MCF 10A (cell line): Measurements from ENCODE around the gene KLK11. TPM values are rescaled to one million over a fixed set of nuclear protein-coding genes. Genes with fewer than 3 reads are reported as not detected.

Experiments
- BruUV-seq: library from RNA; stranded (reverse); fragments of 400-500 nt; replicated peaks from 2 replicates; lab custom pipeline; 2021; lab: Mats Ljungman, UMichigan
- CTCF ChIA-PET: fragments of 300-600 bp; sonication (Branson Sonifier 250); formaldehyde crosslinking; extraction: SDS; loops from one replicate; lab custom pipeline; 2021; ENCODE audit warnings: antibody characterized with exemption, inconsistent platforms; lab: Yijun Ruan, JAX
- POLR2A ChIA-PET: fragments of 300-600, 350-650 bp; sonication (Branson Sonifier 250); formaldehyde crosslinking; extraction: SDS; loops from one replicate; lab custom pipeline; 2020; ENCODE audit warnings: antibody characterized with exemption, inconsistent platforms; lab: Yijun Ruan, JAX
- DNase-seq: peaks from one replicate; pipeline ENCODE4 v3.0.0-alpha.2; 2018; ENCODE audit not compliant: unreplicated experiment
- H3K27ac Mint-ChIP-seq: one replicate; pipeline ENCODE4 v1.8.0; 2022; ENCODE audit warnings: mild to moderate bottlenecking, low read depth, mixed read lengths; ENCODE audit not compliant: unreplicated experiment
- H3K27me3 Mint-ChIP-seq: one replicate; pipeline ENCODE4 v1.8.0; 2022; ENCODE audit warnings: mixed read lengths; ENCODE audit not compliant: insufficient read depth, unreplicated experiment
- H3K36me3 Mint-ChIP-seq: one replicate; pipeline ENCODE4 v1.8.0; 2022; ENCODE audit warnings: mild to moderate bottlenecking, moderate library complexity, mixed read lengths; ENCODE audit not compliant: insufficient read depth, unreplicated experiment
- H3K4me1 Mint-ChIP-seq: one replicate; pipeline ENCODE4 v1.8.0; 2022; ENCODE audit warnings: mixed read lengths; ENCODE audit not compliant: insufficient read depth, unreplicated experiment
- H3K4me3 Mint-ChIP-seq: one replicate; pipeline ENCODE4 v1.8.0; 2022; ENCODE audit warnings: mild to moderate bottlenecking, moderate library complexity, mixed read lengths; ENCODE audit not compliant: unreplicated experiment
- H3K9me3 Mint-ChIP-seq: one replicate; pipeline ENCODE4 v1.8.0; 2022; ENCODE audit warnings: mixed read lengths; ENCODE audit not compliant: unreplicated experiment
- intact Hi-C: fragments of 100-400 bp; cut with micrococcal nuclease; formaldehyde crosslinking; loops from 2 replicates; pipeline ENCODE4 v1.14.1; 2022
- total RNA-seq: library from RNA; stranded (reverse); gene quantifications from 2 replicates; pipeline ENCODE4 v1.2.3, GENCODE V29; 2022
- TF ChIP-seq, protein P1 (sequence below): fragments of 200-600 bp; IDR thresholded peaks from one replicate; pipeline ENCODE4 v1.8.0; 2022; ENCODE audit warnings: antibody characterized with exemption, mild to moderate bottlenecking; ENCODE audit not compliant: unreplicated experiment

KLK11 gene
- total RNA-seq, 1 experiment from 2014 or later: not detected

DNA sequence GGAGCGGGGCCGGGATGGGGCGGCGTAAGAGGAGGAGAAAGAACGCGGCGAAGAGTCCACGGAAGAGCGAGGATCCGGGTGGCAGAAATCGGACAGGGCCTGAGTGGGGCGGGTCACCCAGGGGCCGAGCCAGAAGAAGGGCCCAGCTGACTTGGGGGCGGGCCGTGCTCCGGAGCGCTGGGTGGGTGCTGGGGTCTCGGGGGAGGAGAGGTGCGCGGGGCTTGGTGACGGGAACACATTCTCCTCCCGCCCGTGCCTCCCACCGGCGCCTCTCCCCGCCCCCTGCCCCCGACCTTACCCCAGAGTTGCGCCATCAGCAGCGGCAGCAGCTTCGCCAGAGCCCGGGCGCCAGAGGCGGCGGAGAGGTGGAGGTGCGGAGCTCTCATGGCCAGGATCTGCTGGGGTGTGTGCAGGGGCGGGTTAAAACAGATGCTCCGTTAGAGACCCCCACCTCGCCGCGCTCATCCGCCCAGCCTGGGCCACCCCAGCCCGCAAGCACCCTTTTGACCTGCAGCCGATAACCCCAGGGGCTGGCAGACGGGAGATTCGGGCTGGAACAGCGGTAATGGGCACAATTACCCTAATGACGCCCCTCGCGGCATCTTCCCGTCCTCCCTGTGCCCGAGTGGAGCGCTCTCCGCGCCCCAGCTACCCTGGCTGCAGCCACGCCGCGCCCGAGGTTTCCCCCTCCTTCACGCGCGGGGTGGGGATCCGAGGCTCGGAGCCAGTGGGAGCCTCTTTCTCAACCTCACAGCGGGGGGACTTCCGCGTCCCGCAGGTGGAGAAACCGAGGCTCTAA is 7.5 kb downstream of the KLK11 start:
- CTCF ChIA-PET: interaction anchor here (0.5 kb wide), 1 partner anchor 86 kb away, joined by 3 read pairs; no protein-coding TSS in a partner anchor
- Mint-ChIP-seq H3K27ac (no peak overlapping the region), H3K9me3 (no peaks in the 10 kb centered on the region), H3K4me1 (peaks cover 7% of the 10 kb centered on the region), H3K36me3 (no peaks in the 10 kb centered on the region), H3K27me3 (peaks cover 40% of the 10 kb centered on the region), H3K4me3 (peak overlapping the region; percentile 32)
- BruUV-seq: no TSS peak
- TF ChIP-seq, protein P1, sequence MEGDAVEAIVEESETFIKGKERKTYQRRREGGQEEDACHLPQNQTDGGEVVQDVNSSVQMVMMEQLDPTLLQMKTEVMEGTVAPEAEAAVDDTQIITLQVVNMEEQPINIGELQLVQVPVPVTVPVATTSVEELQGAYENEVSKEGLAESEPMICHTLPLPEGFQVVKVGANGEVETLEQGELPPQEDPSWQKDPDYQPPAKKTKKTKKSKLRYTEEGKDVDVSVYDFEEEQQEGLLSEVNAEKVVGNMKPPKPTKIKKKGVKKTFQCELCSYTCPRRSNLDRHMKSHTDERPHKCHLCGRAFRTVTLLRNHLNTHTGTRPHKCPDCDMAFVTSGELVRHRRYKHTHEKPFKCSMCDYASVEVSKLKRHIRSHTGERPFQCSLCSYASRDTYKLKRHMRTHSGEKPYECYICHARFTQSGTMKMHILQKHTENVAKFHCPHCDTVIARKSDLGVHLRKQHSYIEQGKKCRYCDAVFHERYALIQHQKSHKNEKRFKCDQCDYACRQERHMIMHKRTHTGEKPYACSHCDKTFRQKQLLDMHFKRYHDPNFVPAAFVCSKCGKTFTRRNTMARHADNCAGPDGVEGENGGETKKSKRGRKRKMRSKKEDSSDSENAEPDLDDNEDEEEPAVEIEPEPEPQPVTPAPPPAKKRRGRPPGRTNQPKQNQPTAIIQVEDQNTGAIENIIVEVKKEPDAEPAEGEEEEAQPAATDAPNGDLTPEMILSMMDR: no peak
- POLR2A ChIA-PET: interaction anchor here (0.5 kb wide), 1 partner anchor 189 kb away, joined by 3 read pairs; no protein-coding TSS in a partner anchor
- no peak for DNase-seq
- intact Hi-C loops: no loop called here

DNA sequence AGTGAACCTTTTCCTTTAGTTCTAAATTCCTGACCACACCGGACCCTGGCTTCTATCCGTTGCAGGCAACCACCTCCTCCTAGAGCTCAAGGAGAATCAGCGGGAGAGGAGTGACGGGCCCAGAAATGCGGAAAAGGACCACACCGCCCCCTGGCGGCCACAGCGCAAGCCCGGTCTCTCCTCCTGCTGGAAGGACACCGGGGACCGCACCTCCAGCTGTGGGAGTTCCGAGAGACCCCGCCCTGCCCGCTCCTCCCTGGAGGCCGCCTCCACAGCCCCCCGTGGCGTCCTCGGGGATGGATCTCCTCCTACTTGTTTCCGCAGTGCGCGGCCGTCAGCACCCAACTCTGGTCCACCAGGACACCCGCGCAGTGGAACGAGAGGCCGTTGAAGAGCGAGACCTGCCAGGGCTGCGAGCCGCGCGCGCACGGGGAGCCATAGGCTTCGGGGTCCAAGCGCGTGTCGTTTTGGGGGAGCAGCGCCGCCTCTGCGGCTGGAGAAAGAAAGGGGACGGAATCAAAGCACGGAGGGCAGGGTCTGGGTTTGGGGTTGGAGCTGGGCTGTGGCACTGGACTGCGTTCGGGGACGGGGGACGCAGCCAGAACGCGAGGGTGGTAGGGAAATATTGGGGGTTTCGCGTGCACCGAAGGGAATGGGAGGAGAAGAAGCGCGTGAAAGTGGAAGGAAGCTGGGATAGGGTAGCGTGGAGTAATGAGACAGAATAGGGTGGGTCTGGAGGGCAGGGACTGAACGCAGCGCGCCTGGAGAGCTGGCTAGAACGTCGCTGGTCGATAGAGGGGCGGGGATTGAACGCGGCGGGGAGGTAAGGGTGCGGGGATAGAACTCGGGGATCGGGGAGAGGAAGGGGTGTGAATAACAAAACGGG is 9.4 kb downstream of the KLK11 start:
- intact Hi-C loops: loop anchor here (1.0 kb wide), 1 partner anchor 87 kb away; no protein-coding TSS in a partner anchor
- no peaks in the 10 kb centered on the region for H3K36me3 Mint-ChIP-seq
- no TSS peak for BruUV-seq
- TF ChIP-seq, protein P1: peak; percentile 59
- POLR2A ChIA-PET: interaction anchor here (0.6 to 1.4 kb wide), 2 partner anchors 23 to 107 kb away, joined by 3 to 4 read pairs; no protein-coding TSS in a partner anchor
- no peak overlapping the region for H3K27ac Mint-ChIP-seq
- DNase-seq: no peak
- CTCF ChIA-PET: interaction anchor here (0.6 to 2.8 kb wide), 23 partner anchors 10 to 817 kb away, joined by 3 to 13 read pairs (median 4); partner anchors contain the start of genes KLK2 and KLK8
- H3K4me3 Mint-ChIP-seq: peak overlapping the region; percentile 3
- H3K4me1 Mint-ChIP-seq: peaks cover 7% of the 10 kb centered on the region
- no peaks in the 10 kb centered on the region for H3K9me3 Mint-ChIP-seq
- peaks cover 40% of the 10 kb centered on the region for H3K27me3 Mint-ChIP-seq

DNA sequence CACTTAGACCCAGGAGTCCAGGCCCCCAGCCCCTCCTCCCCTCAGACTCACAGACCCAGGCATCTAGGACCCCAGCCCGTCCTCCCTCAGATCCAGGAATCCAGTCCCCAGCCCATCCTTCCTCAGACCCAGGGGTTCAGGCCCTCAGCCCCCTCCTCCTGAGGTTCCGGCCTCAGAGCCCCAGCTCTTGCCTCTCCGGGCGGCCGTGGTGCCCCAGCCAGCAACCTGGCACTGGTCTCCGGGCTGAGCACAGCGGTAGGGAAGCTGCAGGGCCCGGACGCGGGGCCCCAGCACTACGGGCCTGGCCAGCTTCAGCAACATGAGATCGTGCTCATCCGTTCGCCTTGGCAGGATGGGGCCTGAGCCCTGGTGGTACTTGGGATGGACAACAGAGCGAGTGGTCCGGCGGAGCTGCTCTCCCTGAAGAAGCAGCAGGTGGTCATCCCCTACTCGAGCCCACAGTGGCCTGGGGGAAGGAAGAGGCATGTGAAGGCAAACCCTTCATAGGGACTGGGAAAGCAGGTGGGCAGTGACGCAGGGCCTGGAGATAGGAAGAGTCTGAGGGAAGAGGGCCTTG is 10.6 kb downstream of the KLK11 start:
- TF ChIP-seq, protein P1: no peak
- ChIA-PET POLR2A (no interaction called here), CTCF (interaction anchor here (0.6 to 2.8 kb wide), 6 partner anchors 19 to 142 kb away, joined by 3 to 13 read pairs (median 6); partner anchors contain the start of genes KLK12 and KLK2)
- peaks cover 8% of the 10 kb centered on the region for H3K4me1 Mint-ChIP-seq
- no peak overlapping the region for H3K27ac Mint-ChIP-seq
- no peak overlapping the region for H3K4me3 Mint-ChIP-seq
- intact Hi-C loops: loop anchor here (1.0 kb wide), 1 partner anchor 85 kb away; no protein-coding TSS in a partner anchor
- no peaks in the 10 kb centered on the region for H3K9me3 Mint-ChIP-seq
- BruUV-seq: no TSS peak
- no peak for DNase-seq
- H3K36me3 Mint-ChIP-seq: no peaks in the 10 kb centered on the region
- H3K27me3 Mint-ChIP-seq: peaks cover 40% of the 10 kb centered on the region
